GM19438 (cell line): ENCODE results near the gene ZNF770.
A peak's percentile ranks its signal among the peaks of the same experiment; 100 is the strongest.

Experiments used
- ATAC-seq: cut with Tn5 transposase; IDR thresholded peaks from one replicate; pipeline ENCODE4 v1.9.1; 2021; ENCODE audit warnings: low read depth; ENCODE audit not compliant: unreplicated experiment

Gene ZNF770, protein sequence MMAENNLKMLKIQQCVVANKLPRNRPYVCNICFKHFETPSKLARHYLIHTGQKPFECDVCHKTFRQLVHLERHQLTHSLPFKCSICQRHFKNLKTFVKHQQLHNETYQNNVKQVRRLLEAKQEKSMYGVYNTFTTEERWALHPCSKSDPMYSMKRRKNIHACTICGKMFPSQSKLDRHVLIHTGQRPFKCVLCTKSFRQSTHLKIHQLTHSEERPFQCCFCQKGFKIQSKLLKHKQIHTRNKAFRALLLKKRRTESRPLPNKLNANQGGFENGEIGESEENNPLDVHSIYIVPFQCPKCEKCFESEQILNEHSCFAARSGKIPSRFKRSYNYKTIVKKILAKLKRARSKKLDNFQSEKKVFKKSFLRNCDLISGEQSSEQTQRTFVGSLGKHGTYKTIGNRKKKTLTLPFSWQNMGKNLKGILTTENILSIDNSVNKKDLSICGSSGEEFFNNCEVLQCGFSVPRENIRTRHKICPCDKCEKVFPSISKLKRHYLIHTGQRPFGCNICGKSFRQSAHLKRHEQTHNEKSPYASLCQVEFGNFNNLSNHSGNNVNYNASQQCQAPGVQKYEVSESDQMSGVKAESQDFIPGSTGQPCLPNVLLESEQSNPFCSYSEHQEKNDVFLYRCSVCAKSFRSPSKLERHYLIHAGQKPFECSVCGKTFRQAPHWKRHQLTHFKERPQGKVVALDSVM

DNA sequence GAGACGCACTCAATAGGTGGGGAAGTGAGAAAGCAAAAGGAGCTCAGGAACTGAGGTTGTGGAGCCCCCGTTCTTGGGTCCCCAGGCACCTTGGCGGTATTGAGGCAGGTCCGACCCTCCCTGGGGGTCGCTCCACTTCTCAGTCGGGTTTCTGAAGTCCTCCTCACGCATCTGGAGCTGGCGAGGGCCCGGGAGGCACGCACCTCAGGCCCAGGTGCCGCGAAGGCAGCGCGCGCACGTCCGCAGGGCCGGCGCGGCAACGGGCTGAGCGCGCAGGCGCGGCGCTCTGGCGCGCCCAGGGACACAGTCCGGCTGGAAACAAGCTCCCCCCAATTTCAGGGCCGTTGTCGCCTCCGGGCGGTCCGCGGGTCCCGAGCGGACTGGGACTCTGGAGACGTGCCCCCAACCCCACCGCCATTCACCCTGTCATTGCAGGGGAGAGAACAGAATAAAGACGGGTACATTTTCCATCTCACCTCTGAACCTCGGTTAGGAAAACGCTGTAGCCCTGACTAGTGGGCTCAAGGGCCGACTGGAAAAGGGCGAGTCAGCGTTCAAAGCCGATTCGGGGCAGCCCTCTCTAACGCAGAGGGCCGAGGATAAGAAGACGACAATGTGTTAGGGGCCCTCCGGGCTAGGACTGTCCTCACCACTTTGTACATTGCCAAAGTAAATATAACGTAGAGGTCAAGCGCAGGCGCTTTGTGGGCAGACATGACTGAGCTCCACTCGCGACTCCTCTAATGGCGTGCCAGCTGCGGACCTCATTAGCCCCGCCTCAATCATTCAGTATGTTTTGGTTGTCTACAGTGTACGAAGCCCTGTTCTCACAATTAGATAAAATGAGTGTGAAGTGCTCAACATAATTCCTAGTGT lies at the start of gene ZNF770:
Gene ZNF770, minus strand, starts transcription at position 261 of the 876 bp plus-strand sequence. CDS start 4,853 bp downstream, outside the sequence.
- ATAC-seq, result peak; percentile 72

DNA sequence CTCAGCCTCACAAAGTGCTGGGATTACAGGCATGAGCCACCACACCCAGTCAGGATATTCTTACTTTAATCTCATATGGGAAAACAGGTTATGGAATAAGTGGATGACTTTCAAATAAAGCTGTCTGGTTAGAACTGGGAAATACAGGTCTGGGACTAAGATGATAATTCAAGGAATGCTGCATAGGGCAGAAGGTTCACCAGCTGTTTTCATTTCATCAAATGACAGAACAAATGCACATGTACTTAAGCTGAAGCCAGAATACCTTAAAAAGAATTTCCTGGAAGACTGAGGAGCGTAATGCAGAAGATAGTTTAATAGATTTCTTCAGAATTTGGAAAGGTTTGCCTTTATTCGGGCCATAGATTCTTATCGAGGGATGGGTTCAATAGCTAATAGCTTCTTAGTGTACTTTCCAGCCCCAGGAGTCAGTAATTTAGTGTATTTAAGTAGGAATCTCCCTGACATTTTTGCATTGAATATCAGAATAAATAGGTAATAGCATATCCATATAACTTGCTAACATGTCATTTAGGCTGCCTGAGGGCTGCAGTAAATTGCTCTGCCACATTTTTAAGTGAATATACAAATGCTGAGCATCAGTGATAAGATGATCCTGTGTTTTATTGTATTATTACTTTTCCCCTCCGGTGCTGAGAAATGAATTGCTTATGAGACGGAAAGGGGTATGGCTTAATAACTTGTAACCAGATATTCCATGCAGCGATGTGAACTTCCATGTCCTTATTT lies 40.3 kb upstream of the ZNF770 start:
- no peak for ATAC-seq

DNA sequence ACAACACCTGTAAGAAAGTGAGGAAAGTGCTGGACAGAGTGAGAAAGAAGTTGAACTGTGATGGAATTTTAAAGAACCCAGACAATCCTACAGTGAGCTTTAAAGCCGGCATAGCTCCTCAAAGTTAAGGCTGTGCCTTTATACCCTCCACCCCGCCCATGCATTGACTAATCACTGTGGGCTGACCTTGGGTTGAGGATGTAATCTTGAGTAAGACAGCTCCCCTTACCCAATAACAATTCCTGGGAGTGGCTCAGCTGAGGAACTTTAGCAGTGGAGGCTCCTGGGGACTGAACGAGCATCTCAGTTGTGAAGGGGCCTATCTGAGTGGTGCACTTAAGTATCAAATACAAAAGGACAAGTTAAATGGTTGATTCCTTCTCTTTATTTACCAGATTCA lies 35.7 kb upstream of the ZNF770 start:
- ATAC-seq, result no peak

DNA sequence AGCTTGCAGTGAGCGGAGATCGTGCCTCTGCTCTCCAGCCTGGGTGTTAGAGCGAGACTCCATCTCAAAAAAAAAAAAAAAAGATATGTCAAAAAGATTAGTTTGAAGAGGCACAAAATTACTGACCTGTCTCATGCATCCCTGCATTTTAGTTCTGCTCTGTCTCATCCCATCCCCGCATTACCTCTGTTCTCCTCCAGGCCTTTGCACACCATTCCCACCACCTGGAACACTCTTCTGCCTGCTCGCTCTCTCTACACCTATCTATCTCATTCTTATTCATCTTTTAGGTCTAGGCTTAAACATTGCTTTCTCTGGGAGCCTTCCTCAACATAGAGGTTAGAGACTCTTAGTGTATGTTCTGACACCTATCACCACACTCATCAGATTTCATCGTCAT lies 32.9 kb upstream of the ZNF770 start:
- no peak for ATAC-seq

DNA sequence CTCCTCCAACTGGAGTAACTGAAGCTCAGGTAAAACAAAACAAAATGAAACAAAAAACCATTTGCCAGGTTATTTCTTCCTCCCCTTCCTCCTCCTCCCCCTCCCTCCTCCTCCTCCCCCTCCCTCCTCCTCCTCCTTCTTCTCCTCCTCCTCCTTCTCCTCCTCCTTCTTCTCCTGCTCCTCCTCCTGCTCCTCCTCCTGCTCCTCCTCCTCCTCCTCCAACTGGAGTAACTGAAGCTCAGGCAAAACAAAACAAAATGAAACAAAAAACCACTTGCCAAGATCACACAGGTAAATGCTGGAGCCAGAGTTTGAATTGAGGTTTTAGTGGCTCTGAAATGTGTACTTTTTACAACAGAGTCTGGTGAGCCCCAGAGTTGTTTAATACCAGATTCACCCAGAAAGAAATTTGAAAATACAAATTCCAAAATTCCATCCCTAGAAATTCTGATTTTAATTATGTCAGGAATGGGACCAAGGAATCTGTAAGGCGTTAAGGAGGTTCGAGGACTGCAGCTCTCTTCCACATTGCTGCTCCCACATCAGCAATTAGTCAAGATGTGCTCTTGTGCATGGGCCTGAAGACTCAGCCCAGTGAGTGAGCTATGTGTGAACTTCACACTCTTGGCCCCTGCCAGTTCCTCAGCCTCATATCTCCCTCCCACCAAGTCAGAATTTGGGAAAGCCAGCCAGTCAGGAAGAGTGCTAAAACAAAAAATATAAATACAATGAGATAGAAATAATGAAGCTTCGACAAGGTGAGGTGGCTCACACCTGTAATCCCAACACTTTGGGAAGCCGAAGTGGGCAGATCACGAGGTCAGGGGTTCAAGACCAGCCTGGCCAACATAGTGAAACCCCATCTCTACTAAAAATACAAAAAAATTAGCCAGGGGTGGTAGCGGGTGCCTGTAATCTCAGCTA lies 31.6 kb upstream of the ZNF770 start:
- no peak for ATAC-seq

DNA sequence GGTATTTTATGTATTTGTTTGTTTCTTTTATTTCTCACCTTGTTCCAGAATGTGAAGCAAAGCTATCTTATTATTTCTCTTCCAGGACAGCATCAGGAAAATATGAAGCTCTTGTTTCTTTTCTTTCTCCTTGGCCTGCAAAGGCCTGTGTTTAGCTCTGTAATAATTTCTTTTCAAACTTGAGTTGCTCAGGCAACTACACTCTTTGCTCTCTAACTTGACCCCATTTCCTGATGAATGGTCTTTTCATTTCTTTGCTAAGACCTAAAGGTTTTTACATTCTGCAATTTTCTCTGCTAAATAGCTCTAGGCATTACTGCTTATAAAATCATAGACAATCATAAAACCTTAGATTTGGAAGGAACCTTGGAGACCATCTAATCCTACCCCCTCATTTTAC lies 26.2 kb upstream of the ZNF770 start:
- no peak for ATAC-seq

DNA sequence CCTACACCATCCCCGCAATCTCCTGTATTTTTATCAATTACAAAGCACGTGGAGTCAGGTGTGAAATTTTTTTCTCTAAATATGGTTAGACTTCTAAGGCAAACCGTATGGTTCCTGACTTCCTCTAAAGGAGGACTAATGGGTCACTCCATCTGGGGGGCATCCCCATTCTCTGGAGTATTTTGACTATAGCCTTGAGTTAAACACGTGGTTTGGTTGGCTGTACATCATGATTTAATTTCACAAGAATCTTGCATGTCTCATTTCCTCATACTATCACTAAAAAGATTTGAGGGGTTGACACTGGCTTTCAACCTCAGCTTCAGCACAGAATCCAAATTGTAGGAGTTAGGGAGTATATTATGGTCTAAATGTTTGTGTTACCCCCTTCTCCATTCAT lies 25.3 kb upstream of the ZNF770 start:
- no peak for ATAC-seq

DNA sequence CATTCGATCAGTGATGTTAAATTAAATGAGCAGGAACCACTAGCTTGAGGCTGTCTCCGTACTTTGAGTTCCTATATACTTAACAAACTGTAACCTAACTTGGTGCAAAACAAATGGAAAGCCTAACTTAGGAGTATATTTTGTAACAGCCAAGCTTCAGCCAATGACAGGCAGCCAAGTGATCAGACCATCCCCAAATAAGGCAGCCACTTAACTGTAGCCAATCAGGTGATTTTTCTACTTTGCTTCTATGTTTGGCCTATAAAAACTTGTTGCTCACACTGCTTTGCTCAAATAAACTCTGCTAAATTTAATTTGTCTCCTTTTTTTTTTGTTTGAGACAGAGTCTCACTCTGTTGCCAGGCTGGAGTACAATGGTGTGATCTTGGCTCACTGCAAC lies 19.3 kb upstream of the ZNF770 start:
- ATAC-seq, result no peak

DNA sequence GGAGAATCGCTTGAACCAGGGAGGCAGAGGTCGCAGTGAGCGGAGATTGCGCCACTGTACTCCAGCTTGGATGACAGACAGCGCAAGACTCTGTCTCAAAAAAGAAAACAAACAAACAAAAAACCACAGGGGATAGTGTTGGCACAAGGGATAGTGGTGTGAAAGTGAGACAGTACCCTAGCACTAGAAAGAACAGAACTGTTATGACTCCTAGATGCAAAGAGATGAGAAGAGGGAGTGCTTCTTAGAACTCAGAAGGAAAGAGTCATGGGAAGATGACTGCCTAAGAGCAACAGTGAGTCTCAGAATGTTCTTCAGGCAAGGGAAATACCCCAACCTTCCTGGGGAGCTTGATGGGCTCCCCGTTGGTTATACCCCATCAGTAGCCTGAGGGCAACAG lies 17.8 kb upstream of the ZNF770 start:
- no peak for ATAC-seq

DNA sequence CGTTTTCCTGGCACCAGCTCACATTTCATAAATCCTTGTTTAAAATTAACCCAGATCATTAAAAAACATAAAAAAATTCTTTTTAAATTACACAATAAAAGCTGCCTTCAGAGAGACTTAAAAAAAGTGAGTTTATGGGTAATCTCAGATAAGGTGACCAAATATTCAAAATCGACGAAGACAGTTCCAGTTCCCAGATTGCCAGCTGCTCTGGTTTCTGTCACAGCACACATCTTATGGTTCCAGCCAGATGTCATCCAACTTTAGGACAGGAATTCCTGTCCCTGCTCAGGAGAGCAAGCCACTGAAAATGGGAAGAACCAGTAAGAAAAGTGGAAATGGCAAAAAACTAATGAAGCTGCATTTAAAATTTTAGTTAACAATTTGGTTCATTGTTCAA lies 15.8 kb upstream of the ZNF770 start:
- ATAC-seq, result no peak

DNA sequence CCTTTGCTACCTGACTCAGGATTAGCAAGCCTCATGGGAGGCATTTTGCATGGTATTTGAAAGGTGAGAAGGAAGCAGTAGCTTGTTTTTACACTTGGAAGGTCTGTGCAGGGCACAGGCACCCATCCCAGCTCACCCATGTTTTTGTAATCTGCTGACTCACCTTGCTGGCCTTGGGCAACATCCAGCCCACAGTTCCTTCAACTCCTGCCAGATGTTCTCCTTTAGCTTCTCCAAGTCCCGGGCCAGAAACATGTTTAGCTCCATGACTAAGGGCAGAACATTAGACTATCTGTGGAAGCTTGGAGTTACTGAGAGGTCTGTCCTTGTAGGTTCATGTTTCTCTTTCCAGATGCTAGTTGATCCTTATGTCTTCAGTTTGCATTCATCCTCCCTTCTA lies 12.4 kb upstream of the ZNF770 start:
- ATAC-seq, result no peak

DNA sequence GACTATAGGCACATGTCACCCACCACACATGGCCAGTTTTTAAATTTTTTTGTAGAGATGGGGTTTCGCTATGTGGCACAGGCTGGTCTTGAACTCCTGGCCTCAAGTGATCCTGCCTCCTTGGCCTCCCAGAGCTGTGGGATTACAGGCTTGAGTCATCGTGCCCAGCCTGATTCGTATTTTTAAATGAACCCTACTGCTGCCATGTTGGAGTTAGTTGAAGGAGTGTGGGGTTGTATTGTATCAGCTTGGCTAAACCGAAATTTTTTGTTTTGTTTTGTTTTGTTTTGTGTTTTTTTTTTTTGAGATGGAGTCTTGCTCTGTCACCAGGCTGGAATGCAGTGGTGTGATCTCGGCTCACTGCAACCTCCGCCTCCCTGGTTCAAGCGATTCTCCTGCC lies 11.8 kb upstream of the ZNF770 start:
- no peak for ATAC-seq

DNA sequence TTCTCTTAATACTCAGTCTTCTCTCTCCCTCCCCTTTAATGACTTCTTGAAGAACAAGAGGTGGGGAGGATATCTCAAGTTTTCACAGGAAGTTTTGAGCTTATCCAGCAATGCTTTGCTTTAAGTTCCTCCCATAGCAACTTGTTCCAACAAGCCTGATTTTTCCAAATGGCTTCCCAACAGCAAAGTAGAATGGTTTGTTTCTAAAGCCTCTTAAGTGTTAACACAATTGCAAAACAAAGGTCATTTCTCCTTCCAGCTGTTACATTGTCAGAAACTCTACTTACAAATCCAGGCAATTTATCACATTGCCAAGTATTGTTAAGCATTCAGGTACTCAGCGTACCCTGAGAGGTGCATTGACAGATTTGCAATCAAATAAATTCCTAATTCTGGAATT lies 6.8 kb upstream of the ZNF770 start:
- ATAC-seq, result no peak

DNA sequence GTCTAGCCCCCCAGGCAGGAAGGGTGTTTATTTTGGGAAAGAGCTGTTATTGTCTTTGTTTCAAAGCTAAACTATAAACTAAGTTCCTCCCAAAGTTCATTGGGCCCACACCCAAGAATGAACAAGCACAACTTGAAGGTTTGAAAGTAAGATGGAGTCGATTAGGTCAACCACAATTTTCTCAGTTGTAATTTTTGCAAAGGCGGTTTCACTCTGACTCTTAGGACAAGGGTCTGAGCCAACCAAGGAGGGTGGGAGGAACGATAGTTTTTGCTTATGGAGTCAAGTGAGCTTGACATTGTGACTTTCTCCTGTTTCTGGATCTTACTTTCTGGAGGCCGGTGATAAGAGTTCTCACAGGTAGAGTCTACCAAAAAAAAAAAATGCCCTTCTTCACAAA lies 5.8 kb upstream of the ZNF770 start:
- peak; percentile 91 for ATAC-seq

DNA sequence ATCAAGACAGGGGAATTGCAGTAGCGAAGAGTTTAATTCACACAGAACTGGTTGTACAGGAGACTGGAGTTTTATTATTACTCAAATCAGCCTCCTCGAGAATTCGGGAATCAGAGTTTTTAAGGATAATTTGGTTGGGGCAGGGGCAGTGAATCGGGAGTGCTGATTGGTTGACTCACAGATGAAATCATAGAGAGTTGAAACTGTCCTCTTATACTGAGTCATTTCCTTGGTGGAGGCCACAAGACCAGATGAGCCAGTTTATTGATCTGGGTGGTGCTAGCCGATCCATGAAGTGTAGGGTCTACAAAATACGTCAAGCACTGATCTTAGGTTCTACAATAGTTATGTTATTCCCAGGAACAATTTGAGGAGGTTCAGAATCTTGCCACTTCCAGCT lies 5.3 kb upstream of the ZNF770 start:
- peak; percentile 26 for ATAC-seq

DNA sequence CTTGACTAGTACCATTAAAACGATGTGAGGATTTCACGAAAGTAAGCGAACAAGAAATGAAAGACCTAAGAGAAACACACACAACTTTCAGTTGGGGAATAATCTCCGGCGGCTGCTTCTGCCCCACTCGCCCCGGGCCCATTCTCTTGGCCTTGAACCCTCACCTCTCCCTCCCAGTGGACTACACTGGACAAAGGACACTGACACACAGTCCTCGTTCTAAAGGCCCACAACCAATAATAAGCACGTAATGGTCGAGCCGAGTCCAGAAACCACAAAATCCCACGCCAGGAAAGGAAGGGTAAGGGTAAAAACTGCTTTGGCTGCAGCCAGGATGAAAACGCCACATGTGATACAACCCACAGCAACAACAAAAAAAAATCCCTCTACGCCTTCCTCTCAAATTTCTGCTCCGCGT lies 469 bp downstream of the ZNF770 start:
- peak; percentile 5 for ATAC-seq

DNA sequence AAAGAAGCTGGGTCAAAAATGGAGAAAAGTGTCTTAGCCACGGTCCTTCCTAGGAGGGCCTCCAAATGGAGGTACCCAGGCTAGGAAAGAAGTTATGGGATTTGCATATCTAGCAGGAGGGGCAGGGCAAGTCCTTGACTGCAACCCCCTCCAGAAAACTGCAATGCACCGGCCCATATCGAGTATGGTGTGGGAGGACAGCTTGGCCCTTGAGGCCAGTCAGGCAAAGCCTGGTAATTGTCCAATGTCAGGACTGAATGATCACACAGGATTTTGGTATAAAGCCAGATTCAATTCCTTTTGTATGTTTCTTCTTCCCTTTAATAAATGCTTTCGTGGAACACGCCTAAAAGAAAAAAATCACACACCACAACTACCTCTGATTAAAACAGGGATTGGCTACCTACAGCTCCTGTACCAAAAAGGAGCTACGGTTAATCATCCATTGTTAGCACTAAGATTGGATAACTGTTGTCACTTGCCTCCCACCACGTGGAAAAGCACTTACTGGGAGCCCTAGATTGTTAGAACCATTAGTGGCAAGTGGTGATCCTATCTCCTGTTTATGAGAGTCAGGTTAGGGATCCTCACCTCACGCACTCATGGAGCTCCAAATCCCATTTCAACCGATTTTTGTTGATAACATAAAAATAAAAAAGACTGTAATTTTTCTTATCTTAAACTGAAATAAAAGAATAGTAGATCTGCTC lies 1.2 kb downstream of the ZNF770 start:
- no peak for ATAC-seq

DNA sequence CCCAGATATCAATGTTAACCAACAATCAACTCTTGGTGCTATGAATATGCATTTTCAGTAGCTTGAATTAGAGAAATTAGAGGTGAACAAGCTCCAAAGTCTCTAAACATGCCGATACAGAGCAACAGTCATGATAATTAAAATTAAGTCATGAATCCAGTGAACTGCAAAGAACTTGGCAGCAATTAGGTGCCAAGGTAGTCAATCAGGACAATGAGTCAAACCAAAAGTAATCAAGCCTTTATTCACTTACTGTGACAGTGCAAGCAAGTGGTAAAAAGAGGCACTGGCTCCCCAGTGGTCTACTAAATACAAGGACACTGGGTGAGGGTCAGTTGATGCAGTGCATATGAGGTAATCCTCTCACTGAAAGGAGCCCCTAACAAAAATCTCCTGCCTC lies 1.8 kb downstream of the ZNF770 start:
- no peak for ATAC-seq
